ENCODE data around the gene OXT. TPM values are rescaled to one million over a fixed set of nuclear protein-coding genes. Genes with fewer than 3 reads are reported as not detected.
"Not testable (repeated sequence)": the region's sequence is repeated elsewhere in the genome, so short reads cannot be mapped to it uniquely, and the experiment has no call there.

The OXT gene
- polyA plus RNA-seq (ENCODE audit: insufficient read length in 4 of 4), result under 1 TPM; 0.51 to 0.94 (median 0.86) TPM

DNA sequence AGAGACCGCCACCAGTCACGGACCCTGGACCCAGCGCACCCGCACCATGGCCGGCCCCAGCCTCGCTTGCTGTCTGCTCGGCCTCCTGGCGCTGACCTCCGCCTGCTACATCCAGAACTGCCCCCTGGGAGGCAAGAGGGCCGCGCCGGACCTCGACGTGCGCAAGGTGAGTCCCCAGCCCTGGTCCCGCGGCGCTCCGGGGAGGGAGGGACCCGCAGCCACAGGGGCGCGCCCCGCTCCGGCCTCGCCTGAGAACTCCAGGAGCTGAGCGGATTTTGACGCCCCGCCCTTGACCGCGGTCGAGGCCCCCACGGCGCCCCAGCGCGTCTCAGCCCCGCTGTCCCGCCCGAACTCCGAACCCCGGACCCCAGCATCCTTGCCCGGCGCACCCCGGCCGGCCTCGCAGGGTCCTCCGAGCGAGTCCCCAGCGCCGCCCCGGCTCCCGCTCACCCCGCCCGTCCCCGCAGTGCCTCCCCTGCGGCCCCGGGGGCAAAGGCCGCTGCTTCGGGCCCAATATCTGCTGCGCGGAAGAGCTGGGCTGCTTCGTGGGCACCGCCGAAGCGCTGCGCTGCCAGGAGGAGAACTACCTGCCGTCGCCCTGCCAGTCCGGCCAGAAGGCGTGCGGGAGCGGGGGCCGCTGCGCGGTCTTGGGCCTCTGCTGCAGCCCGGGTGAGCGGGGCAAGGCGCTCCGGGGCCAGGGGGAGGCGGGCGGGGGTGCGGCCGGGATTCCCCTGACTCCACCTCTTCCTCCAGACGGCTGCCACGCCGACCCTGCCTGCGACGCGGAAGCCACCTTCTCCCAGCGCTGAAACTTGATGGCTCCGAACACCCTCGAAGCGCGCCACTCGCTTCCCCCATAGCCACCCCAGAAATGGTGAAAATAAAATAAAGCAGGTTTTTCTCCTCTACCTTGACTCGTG lies at the start of gene OXT:
Gene OXT (plus strand): TSS at position 11 of the 920 bp plus-strand sequence. CDS start 36 bp downstream, at position 47.
- no peak for DNase-seq (ENCODE audit: low read depth in 4 of 4, low spot score in 2 of 4)

DNA sequence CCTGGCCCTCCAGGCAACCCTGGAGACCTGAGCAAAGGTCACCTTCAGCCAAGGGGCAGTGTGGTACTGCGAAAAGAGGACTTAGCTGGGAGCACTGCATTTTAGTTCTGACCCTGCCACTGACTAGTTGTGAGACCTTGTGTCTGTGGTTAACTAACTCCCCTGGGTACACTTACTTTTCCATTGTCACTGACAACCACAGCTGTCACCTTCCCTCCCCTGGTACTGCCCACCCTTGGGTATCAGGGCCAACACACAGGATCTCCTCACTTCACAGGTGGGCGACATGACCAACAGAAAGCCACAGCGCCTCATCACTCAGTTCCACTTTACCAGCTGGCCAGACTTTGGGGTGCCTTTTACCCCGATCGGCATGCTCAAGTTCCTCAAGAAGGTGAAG lies 49.6 kb upstream of the OXT start:
- DNase-seq (ENCODE audit: low read depth in 4 of 4, low spot score in 2 of 4), result no peak

DNA sequence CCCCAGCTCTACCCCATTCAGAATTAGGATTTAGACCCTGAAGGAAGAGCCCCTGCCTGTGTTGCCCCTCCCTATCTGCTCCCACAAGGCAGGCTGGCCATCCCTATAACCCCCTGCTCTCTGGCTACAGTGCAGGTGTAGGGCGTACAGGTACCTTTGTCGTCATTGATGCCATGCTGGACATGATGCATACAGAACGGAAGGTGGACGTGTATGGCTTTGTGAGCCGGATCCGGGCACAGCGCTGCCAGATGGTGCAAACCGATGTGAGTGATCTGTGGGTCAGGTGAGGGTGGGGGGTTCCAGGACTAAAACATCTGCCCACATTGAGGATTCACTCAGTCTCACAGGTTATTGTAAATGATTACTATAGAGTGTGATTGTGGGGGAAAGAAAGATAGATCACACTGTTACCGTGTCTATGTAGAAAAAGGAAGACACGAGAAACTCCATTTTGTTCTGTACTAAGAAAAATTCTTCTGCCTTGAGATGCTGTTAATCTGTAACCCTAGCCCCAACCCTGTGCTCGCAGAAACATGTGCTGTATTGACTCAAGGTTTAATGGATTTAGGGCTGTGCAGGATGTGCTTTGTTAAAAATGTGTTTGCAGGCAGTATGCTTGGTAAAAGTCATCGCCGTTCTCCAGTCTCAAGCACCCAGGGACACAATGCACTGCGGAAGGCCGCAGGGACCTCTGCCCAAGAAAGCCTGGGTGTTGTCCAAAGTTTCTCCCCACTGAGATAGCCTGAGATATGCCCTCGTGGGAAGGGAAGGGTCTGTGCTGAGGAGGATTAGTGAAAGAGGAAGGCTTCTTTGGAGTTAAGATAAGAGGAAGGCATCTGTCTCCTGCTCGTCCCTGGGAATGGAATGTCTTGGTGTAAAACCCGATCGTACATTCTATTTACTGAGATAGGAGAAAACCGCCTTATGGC lies 48.6 kb upstream of the OXT start:
- not testable (repeated sequence) for DNase-seq (ENCODE audit: low read depth in 4 of 4, low spot score in 2 of 4)

DNA sequence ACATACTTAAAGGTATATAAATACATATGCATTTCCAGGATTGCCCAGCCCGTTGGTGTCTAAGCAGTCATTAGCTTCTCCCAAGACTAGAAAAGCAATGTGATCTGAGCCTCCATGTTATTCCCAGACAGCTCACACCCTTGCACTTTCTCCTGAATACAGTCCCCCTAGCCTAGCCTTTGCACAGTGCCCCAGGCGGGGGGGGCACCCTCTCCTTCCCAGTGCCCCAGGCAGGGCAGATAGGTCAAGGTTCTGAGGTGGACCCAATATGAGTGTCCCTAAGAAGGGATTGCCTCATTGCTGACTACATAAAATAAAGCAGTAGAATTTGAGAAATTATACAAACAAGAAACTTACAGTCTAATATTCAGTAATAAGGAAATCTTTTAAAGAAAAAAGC lies 43.4 kb upstream of the OXT start:
- no peak for DNase-seq (ENCODE audit: low read depth in 4 of 4, low spot score in 2 of 4)

DNA sequence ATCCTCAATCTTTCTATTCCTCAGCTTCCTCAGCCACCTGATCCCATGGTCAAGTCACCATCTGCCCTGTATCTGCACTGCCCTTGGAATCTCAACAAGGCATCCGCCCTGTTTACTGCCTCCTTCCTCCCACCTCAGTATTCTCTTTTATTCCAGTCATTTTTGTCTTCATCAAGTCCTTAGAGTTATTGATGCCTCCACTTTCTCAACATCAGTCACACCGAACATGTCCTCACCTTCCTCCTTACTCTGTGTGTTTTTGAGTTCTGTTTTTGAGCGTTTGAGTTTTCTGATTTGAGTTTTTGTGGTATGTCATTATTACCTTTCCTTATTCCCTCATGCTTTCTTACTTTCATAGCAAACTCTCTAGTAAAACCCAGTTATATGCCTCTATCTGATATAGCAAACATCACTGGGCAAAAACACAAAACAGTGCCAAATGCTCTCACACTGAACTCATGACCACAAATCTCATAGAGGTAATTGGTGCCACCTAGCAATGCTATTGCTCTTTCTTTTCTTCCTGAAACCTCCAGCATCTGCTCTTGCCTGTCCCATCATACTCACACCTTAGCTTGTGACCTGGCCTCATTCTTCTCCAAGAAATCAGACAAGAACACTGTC lies 39.8 kb upstream of the OXT start:
- no peak for DNase-seq (ENCODE audit: low read depth in 4 of 4, low spot score in 2 of 4)

DNA sequence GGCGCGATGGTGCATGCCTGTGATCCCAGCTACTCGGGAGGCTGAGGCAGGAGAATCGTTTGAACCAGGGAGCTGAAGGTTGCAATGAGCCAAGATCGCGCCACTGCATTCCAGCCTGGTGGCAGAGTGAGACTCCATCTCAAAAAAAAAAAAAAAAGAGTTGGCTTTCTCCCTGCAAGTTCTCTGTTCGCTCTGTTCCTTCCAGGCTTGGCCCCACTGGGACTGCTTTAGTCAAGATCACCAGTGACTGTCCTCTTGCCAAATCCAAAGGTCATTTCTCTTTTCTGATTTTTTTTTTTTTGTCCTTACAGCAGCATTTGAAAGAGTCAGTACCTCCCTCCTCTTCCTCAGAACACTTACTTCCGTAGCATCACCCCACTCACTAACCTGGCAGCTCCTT lies 38.8 kb upstream of the OXT start:
- DNase-seq (ENCODE audit: low read depth in 4 of 4, low spot score in 2 of 4), result no peak

DNA sequence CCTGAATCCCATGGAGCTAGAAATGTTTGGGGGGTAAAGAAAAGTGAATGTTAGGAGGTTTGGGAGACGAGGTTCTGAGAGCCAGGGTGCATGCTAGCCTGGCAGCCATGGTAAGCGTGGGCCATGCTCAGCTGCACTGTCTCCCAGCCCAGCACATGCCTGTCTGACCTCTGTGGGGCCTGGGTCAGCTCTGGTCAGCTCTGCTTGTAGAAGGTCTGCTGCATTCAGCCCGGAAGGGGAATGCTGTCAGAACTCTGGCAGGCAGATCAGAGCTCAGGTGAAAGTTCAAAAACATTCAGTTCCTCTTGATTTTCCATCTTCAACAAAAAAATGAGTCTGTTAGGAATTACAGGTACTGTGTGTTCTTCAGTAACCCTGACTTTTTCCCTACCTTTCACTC lies 33.8 kb upstream of the OXT start:
- DNase-seq (ENCODE audit: low read depth in 4 of 4, low spot score in 2 of 4), result no peak

DNA sequence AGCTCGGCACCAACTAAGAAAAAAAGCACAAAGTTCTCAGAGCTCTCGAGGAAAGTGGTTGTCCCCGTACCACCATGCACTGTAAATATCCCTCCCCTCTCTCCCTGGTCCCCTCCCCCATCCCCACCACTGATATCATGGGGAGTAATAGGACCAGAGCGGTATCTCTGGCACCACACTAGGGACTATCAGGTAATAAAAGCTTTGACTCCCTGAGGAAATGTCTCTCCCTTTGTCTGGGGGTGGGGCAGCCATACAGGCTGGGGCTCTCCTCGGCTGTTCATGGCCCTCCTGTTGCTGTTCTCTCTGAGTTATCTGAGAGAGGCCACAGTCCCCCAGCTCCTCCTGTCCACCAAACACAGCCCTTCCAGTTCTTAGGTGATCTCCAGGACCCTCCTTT lies 33.0 kb upstream of the OXT start:
- DNase-seq (ENCODE audit: low read depth in 4 of 4, low spot score in 2 of 4), result no peak

DNA sequence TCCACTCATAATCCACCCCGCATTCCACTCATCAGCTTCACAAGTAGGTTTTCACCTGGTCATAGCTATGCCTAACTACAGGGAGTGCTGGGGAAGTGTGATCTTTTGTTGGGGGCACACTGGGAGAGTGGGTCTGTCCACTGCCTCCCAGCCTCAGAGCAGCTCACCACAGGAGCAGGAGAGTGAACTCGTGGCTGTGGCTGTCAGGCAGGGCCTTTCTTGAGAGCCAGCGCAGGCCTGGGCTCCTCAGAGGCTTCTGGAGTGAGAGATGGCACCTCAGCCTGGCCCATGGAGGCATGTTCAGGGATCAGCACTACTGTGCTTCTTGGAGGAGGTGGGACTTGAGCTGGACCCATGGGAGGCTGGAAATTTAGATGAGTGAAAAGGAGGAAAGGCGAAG lies 32.0 kb upstream of the OXT start:
- DNase-seq (ENCODE audit: low read depth in 4 of 4, low spot score in 2 of 4), result no peak

DNA sequence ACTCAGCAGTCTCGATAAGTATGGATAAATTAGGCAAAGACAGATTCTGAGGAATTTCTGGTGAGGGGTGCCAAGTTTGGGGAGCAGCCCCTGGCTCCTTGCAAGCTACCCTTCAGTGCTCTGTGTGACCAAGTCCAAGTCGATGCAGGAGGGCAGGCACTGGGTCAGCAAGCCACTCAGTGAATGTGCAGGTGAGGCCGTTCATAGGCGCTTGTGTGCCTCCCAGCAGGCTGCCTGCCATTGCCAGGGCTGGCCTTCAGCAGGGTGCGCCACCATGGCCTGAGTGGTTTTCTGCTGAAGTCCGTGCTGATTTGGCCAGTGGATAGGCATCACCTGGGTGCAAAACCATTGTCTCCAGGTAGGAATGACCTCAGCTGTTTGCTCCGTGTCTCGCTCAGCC lies 31.3 kb upstream of the OXT start:
- DNase-seq (ENCODE audit: low read depth in 4 of 4, low spot score in 2 of 4), result no peak

DNA sequence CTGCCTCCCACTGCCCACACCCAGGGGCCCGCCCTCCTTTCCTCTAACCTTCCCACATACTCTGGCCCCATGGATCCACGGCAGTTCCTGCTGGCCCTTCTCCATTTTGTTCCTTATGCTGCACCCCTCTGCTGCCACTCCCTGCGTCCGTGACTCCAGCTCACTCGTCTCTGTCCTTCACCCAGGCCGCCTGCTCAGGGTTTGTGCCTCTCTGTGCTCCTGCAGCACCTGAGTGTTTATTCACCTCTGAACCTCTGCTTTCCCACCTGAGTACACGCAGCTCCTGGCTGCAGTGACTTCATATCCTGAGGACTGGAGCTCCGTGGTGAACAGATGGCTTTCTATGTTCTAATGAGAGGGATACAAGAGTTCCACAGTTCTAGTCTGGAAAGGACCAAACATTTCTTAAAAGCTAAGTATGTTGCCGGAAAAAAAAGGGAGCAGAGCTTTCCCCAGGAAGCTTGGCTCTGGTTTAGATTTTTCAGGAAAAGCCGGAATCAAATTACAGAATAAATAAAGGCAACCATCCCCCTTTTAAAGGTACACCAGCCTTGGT lies 29.5 kb upstream of the OXT start:
- DNase-seq (ENCODE audit: low read depth in 4 of 4, low spot score in 2 of 4), result peak in 3 of 4 donors; percentile 18 to 50 (median 35)

DNA sequence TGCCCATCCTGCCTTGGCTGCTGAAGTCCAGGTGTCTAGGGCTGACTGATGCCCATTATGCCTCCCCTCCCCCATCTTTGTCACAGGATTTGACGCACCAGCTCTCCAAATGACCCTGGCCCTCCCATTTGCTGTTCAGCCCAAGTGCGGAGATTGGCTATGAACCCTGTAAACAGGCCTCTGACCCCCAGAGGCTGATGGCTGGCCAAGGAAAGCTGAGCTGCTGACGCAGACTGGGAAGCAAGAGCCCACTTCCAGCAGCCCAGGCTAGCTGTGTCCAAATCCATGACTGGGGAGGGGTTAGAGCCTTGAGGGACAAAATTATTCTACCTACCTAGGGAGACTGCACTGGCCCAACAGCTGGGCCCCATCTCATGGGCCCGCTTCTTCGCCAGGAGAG lies 28.8 kb upstream of the OXT start:
- peak in 2 of 4 donors; percentile 1 to 18 for DNase-seq (ENCODE audit: low read depth in 4 of 4, low spot score in 2 of 4)

DNA sequence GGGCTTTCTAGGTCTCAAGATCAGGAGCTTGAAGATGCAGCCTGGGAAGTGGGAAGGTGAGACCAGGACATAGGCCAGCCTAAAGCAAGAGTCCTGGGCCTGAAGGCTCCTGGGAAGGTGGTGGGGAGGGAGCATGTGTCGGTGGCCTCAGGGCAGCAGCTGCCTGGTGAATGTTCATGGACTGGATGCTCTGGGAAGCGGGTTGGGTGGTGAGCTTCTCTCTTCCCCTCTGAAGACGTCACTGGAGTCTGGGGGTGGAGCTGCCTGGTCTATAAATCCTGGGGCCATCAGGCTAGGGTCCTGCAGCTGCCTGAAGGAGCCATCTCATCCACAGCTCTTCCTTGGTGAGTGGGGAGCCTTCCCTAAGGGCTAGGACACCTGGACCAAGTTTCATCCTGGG lies 28.1 kb upstream of the OXT start, which contains the start of gene GNRH2:
Gene GNRH2 (plus strand): TSS at position 301 of the 400 bp plus-strand sequence. CDS start 793 bp downstream, outside the sequence.
- DNase-seq (ENCODE audit: low read depth in 4 of 4, low spot score in 2 of 4), result no peak

DNA sequence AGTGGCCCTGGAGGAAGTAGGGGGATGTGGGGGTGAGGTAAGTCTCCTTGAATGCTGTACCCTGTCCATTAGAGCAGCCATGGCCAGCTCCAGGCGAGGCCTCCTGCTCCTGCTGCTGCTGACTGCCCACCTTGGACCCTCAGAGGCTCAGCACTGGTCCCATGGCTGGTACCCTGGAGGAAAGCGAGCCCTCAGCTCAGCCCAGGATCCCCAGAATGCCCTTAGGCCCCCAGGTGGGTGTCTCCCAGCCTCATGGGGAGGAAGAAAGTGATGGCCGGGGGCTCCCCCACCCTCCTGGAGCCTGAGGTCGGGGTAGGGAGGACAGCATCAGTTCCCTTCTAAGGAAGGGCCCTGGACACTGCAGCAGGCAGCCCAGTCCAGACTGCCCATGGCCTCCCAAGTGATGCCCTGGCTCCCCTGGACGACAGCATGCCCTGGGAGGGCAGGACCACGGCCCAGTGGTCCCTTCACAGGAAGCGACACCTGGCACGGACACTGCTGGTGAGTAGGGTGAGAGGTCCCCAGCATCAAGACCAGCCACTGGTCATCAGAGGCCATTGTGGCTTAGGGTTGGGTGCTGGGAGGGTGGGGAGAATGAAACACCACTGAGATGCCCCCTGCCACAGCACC lies 27.0 kb upstream of the OXT start:
- DNase-seq (ENCODE audit: low read depth in 4 of 4, low spot score in 2 of 4), result no peak

DNA sequence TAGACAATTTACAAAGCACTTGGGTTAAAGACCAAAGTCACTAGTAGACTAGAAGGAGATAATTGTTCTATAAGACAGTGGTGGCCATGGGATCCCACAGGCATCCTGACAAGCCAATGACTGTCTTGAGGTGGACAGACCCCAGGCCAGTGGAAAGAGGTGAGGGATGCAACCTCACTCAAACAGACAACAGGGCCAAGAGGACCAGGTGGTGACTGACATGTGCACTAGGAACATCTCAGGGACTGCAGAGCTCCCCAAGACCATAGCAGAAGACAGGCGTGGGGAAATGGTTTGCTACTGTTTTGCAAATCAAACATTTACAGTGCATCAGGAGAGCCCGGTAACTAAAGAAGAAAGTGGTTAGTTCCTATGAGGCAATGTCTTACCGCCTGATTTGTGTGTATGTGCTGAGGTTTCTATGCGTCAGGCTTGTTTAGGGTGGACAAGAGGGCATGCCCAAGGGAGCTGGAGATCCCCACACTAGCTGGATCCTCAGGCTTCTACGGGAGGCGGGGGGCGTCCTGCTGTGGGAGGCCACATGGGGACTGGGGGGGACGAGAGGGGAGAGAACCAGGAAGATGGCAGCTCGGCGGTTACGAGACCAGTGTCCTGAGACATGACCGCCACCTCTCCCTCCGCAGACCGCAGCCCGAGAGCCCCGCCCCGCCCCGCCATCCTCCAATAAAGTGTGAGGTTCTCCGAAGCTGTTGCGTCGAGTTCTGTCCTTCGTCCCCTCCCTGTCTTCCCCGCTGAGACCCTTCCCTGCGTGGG lies 26.2 kb upstream of the OXT start:
- no peak for DNase-seq (ENCODE audit: low read depth in 4 of 4, low spot score in 2 of 4)

DNA sequence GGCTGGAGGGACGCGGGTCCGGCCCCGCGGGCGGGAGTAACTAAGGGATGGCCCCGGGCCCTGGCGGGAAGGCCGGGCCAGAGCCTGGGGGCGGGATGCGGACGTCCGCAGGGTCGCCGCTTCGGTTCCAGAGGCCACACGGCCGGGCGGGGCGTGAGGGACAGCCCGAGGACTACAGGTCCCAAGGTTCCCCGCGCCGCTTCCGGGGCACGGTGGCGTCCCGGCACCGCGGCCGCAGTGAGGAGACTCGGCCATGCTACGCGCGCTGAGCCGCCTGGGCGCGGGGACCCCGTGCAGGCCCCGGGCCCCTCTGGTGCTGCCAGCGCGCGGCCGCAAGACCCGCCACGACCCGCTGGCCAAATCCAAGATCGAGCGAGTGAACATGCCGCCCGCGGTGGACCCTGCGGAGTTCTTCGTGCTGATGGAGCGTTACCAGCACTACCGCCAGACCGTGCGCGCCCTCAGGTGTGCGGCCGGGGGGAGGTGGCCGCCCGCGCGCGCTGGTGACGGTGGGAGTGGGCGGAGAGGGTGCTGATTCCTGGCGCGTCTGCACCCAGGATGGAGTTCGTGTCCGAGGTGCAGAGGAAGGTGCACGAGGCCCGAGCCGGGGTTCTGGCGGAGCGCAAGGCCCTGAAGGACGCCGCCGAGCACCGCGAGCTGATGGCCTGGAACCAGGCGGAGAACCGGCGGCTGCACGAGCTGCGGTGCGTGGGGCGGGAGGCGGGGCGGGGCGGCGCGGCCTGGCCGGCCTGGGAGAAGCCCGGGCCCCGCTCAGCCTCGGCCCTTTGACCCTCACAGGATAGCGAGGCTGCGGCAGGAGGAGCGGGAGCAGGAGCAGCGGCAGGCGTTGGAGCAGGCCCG lies 25.4 kb upstream of the OXT start, which contains the start of gene MRPS26:
Gene MRPS26 (plus strand): TSS at position 237 of the 861 bp plus-strand sequence. CDS start 17 bp downstream, at position 254.
- peak; percentile 76 to 85 (median 80) for DNase-seq (ENCODE audit: low read depth in 4 of 4, low spot score in 2 of 4)

DNA sequence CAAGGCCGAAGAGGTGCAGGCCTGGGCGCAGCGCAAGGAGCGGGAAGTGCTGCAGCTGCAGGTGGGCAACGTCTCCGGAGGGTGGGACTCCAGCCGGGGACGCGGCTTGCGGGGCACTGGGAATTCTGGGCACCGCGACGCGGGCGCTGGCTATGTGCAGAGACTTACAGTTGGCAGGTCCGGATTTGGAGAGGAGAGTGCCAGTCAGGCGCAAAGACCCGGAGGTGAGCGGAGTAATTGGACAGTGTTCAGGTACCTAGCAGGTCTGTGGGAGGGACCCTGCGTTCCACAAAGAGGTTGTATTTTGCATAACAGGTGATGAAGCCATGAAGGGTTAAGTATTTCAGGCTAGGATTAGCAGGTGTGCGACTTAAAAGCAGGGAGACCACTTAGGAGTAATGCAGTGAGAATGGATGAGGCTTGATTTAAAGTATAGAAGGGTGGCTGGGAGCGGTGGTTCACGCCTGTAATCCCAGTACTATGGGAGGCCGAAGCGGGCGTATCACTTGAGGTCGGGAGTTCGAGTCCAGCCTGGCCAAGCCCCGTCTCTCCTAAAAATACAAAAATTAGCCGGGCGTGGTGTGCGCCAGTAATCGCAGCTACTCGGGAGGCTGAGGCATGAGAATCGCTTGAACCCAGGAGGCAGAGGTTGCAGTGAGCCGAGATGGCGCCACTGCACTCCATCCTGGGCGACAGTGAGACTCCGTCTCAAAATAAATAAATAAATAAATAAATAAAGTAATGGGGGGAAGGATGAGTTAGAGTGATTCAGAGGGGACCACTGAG lies 24.6 kb upstream of the OXT start:
- DNase-seq (ENCODE audit: low read depth in 4 of 4, low spot score in 2 of 4), result peak in 1 of 4 donors; percentile 6
